GM12878 (cell line): ENCODE measurements around the gene NFATC1. TPM values are rescaled to one million over a fixed set of nuclear protein-coding genes. Genes with fewer than 3 reads are reported as not detected.

Experiments used
- ATF7 ChIP-seq: fragments of 450-650 bp; IDR thresholded peaks from 2 replicates; pipeline ENCODE4 v1.6.1; 2016; ENCODE audit warnings: low read depth, mild to moderate bottlenecking
- NR2C1 ChIP-seq: fragments of 450-650 bp; IDR thresholded peaks from 2 replicates; pipeline ENCODE4 v1.6.1; 2017; ENCODE audit warnings: antibody characterized with exemption, mild to moderate bottlenecking, moderate library complexity
- RB1 ChIP-seq: fragments of 450-650 bp; formaldehyde crosslinking; IDR thresholded peaks from 2 replicates; pipeline ENCODE4 v1.6.1; 2017; ENCODE audit warnings: mild to moderate bottlenecking, borderline replicate concordance
- RFX5 ChIP-seq: IDR thresholded peaks from 2 replicates; pipeline ENCODE4 v1.6.1; 2011; ENCODE audit warnings: low read depth, low read length, improper control_type of control experiment
- ZNF274 ChIP-seq: IDR thresholded peaks from one replicate; pipeline ENCODE4 v1.8.0; 2011; ENCODE audit not compliant: insufficient read length, insufficient read depth
- polyA plus RNA-seq, 11 experiments: library from polyadenylated mRNA; depleted of rRNA in 4 of 11; unstranded in 6 of 11; stranded (reverse) in 5 of 11; fragments of >200 nt; fragmentation: Nextera tagmentation in 4 of 11; fragmentation: Illumina TruSeq in 1 of 11; extraction: Ambion mirVana in 4 of 11; extraction: Trizol in 1 of 11; gene quantifications; 1 replicate in 1 of 11; 2 replicates in 10 of 11; pipeline versions ENCODE4 v1.2.1 to v1.2.3, GENCODE V29; 2011 to 2016; ENCODE audit warnings: inconsistent platforms in 2 of 11, missing spikeins in 2 of 11, low read depth in 1 of 11
- total RNA-seq, 4 experiments: library from RNA; depleted of rRNA in 3 of 4; stranded (reverse); fragments of >200 nt in 3 of 4; fragmentation: Illumina TruSeq in 1 of 4; extraction: Trizol in 1 of 4; gene quantifications; 2 replicates each; pipeline versions ENCODE4 v1.2.1 to v1.2.3, GENCODE V29; 2013 to 2021
- TF ChIP-seq, protein P1 (sequence below), 3 experiments: IDR thresholded peaks in 2 of 3; conservative IDR thresholded peaks in 1 of 3; 2 replicates each; pipeline ENCODE4 v1.5.1; 2011; ENCODE audit warnings: low read depth in 3 of 3, low read length in 3 of 3, mild to moderate bottlenecking in 3 of 3, control low read depth in 2 of 3, moderate library complexity in 2 of 3, inconsistent platforms in 1 of 3, mixed read lengths in 1 of 3; ENCODE audit not compliant: control insufficient read depth in 2 of 3, insufficient read depth in 1 of 3; ENCODE audit errors: extremely low read depth in 1 of 3
- TF ChIP-seq, protein P2 (sequence below): fragments of 450-650 bp; formaldehyde crosslinking; IDR thresholded peaks from 2 replicates; pipeline ENCODE4 v1.4.0; 2022; ENCODE audit warnings: mild to moderate bottlenecking, moderate library complexity
- TF ChIP-seq, protein P3 (sequence below): fragments of 450-650 bp; conservative IDR thresholded peaks from 2 replicates; pipeline ENCODE4 v1.6.1; 2017; ENCODE audit warnings: mild to moderate bottlenecking, moderate library complexity
- TF ChIP-seq, protein P4 (sequence below): fragments of 450-650 bp; IDR thresholded peaks from 2 replicates; pipeline ENCODE4 v1.6.1; 2016; ENCODE audit warnings: mild to moderate bottlenecking

NFATC1 gene
- total and polyA plus RNA-seq, 10 of the 15 experiments (the other 5 are each of a cell fraction or from before 2014, with no cell fraction given), result 0.84 to 20.8 (median 5.1) TPM

DNA sequence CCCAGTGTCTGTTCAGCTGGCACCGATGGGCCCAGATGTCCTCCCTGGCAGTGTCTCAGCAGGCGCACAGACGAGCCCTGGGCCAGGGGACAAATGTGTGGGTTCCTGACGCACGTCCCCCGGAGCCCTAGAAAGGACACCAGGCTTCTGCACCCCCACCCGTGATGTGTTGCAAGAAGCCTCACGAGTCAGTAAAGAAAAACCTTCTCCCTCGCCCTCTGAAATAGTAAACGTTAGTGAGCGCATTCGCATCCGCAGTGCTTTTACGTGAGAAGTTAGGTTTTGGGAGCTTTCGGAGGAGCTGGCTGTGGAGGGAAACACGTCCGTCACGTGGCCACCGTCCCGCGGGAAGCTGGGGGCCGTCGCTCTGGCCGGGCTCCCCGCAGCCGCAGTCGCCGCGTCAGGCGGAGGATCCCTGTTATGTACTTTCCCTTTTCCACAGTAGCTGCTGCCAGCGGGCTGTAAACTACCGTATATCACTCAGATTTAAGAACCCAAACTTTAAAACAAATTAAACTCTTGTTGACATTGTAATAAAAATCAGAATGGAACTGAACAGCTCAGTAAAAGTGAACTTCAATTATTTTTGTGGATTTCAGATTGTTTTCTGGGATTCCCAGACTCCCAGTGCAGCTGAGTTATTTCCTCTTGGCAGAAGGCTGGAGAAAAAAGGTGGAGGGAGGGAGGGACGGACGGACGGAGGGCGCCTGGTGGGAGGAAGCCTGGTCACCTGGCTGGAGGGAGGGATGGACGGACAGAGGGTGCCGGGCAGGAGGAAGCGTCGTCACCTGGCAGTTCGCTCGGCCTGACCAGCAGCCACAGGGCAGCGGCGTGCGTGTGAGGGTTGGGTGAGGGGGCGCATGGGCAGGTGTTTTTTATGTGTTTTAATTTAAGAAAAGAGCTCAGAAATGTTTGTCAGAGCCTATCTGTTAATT lies 112.1 kb downstream of the NFATC1 start (continued):
- TF ChIP-seq, protein P1, sequence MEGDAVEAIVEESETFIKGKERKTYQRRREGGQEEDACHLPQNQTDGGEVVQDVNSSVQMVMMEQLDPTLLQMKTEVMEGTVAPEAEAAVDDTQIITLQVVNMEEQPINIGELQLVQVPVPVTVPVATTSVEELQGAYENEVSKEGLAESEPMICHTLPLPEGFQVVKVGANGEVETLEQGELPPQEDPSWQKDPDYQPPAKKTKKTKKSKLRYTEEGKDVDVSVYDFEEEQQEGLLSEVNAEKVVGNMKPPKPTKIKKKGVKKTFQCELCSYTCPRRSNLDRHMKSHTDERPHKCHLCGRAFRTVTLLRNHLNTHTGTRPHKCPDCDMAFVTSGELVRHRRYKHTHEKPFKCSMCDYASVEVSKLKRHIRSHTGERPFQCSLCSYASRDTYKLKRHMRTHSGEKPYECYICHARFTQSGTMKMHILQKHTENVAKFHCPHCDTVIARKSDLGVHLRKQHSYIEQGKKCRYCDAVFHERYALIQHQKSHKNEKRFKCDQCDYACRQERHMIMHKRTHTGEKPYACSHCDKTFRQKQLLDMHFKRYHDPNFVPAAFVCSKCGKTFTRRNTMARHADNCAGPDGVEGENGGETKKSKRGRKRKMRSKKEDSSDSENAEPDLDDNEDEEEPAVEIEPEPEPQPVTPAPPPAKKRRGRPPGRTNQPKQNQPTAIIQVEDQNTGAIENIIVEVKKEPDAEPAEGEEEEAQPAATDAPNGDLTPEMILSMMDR (IDR thresholded peaks at IDR 0.05 in 2 of 3, conservative IDR thresholded peaks at IDR 0.05 in 1 of 3; ENCODE audit: control insufficient read depth in 2 of 3, extremely low read depth in 1 of 3, insufficient read depth in 1 of 3, low read depth in 3 of 3, low read length in 3 of 3), result no peak
- TF ChIP-seq RB1 (no peak), ZNF274 (no peak), NR2C1 (no peak), ATF7 (no peak), RFX5 (no peak)
- TF ChIP-seq, protein P2, sequence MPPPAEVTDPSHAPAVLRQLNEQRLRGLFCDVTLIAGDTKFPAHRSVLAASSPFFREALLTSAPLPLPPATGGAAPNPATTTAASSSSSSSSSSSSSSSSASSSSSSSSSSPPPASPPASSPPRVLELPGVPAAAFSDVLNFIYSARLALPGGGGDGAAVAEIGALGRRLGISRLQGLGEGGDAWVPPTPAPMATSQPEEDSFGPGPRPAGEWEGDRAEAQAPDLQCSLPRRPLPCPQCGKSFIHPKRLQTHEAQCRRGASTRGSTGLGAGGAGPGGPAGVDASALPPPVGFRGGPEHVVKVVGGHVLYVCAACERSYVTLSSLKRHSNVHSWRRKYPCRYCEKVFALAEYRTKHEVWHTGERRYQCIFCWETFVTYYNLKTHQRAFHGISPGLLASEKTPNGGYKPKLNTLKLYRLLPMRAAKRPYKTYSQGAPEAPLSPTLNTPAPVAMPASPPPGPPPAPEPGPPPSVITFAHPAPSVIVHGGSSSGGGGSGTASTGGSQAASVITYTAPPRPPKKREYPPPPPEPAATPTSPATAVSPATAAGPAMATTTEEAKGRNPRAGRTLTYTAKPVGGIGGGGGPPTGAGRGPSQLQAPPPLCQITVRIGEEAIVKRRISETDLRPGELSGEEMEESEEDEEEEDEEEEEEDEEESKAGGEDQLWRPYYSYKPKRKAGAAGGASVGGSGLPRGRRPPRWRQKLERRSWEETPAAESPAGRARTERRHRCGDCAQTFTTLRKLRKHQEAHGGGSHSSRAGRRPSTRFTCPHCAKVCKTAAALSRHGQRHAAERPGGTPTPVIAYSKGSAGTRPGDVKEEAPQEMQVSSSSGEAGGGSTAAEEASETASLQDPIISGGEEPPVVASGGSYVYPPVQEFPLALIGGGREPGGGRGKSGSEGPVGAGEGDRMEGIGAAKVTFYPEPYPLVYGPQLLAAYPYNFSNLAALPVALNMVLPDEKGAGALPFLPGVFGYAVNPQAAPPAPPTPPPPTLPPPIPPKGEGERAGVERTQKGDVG (CRISPR knock-in tag), result no peak
- TF ChIP-seq, protein P3, sequence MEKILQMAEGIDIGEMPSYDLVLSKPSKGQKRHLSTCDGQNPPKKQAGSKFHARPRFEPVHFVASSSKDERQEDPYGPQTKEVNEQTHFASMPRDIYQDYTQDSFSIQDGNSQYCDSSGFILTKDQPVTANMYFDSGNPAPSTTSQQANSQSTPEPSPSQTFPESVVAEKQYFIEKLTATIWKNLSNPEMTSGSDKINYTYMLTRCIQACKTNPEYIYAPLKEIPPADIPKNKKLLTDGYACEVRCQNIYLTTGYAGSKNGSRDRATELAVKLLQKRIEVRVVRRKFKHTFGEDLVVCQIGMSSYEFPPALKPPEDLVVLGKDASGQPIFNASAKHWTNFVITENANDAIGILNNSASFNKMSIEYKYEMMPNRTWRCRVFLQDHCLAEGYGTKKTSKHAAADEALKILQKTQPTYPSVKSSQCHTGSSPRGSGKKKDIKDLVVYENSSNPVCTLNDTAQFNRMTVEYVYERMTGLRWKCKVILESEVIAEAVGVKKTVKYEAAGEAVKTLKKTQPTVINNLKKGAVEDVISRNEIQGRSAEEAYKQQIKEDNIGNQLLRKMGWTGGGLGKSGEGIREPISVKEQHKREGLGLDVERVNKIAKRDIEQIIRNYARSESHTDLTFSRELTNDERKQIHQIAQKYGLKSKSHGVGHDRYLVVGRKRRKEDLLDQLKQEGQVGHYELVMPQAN, result no peak
- TF ChIP-seq, protein P4, sequence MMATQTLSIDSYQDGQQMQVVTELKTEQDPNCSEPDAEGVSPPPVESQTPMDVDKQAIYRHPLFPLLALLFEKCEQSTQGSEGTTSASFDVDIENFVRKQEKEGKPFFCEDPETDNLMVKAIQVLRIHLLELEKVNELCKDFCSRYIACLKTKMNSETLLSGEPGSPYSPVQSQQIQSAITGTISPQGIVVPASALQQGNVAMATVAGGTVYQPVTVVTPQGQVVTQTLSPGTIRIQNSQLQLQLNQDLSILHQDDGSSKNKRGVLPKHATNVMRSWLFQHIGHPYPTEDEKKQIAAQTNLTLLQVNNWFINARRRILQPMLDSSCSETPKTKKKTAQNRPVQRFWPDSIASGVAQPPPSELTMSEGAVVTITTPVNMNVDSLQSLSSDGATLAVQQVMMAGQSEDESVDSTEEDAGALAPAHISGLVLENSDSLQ, result no peak
